GM12875 (cell line): ENCODE results near the gene FAM47E.

Experiments
- H3K4me3 ChIP-seq: one replicate; pipeline ENCODE4 v1.5.1; 2011; ENCODE audit warnings: low read depth, low read length, control low read depth
- TF ChIP-seq, protein P1 (sequence below): IDR thresholded peaks from 2 replicates; pipeline ENCODE4 v1.5.1; 2011; ENCODE audit warnings: low read depth, mild to moderate bottlenecking, control low read depth, inconsistent platforms, low read length, moderate library complexity, borderline replicate concordance; ENCODE audit not compliant: insufficient read depth

The FAM47E gene

DNA sequence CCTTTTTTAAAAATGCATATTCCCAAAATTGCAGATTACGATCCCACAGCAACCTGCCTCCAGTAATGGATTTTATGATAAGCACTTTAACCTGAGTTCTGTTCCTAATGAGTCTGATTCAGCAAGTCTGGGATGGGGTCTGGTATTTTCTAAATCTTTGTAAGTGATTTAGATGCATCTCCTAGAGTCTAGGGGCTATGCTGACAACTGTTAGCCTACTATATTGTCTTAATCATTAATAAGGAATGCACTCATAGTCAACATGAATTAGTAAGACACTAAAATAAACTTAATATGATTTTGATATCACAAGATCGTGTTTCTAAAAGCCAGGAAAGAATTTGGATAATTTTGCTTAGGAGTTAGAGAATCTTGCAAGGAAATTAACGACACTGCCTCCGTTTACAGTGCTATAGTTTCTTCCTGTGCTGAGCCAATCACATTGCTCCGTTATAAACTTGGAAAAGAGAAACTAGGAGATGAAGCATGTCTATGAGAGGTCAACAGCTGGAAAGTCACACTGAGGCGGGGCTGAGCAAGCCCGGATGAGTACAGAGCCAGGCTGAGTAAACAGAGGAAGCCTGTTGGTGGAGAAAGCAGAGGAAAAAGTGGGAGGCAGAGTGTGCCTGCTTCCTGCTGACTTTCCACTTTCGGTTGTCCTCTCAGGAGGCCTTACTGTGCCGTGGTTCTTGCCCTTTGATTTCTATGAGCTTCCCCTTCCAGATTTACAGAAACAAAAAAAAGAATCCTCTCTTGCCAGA lies 43.3 kb upstream of the FAM47E start:
- TF ChIP-seq, protein P1, sequence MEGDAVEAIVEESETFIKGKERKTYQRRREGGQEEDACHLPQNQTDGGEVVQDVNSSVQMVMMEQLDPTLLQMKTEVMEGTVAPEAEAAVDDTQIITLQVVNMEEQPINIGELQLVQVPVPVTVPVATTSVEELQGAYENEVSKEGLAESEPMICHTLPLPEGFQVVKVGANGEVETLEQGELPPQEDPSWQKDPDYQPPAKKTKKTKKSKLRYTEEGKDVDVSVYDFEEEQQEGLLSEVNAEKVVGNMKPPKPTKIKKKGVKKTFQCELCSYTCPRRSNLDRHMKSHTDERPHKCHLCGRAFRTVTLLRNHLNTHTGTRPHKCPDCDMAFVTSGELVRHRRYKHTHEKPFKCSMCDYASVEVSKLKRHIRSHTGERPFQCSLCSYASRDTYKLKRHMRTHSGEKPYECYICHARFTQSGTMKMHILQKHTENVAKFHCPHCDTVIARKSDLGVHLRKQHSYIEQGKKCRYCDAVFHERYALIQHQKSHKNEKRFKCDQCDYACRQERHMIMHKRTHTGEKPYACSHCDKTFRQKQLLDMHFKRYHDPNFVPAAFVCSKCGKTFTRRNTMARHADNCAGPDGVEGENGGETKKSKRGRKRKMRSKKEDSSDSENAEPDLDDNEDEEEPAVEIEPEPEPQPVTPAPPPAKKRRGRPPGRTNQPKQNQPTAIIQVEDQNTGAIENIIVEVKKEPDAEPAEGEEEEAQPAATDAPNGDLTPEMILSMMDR: no peak
- no peak overlapping the region for H3K4me3 ChIP-seq

DNA sequence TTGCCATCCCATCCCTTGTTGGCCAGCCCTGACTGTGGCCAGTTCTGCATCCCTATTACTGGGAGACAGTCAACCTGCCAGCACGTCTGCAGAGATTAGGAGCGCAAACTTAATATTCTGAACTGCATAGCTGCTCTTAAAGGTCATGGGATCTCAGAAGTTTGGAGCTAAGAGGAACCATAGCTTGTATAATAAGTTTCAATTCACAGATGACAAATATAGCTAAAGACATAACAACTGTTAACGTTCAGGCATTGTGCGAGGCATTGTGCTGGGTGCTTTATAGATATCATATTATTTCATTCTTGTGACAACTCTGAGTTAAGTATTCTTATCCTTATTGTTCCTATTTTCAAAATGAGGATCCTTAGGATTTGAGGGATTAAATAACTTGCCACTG lies 41.6 kb upstream of the FAM47E start:
- TF ChIP-seq, protein P1: no peak
- H3K4me3 ChIP-seq: no peak overlapping the region

DNA sequence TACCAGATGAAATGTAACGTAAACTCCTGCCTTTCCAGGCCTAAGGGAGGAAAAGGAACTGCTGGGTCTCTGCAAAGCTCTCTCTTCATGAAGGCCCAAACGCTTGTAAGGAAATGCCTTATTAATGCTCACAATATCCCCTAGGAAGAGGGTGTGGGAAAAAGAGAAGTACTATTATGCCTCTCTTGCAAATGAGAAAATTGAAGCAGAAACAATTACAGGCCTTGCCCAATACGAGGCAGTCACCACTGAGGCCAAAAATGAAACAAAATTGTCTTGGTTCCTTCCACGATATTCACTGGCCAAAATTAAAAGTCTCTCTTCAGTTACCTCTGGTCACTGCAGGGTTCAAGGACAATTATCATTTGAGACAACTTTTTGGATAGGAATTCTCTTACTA lies 41.1 kb upstream of the FAM47E start:
- no peak overlapping the region for H3K4me3 ChIP-seq
- TF ChIP-seq, protein P1: no peak

DNA sequence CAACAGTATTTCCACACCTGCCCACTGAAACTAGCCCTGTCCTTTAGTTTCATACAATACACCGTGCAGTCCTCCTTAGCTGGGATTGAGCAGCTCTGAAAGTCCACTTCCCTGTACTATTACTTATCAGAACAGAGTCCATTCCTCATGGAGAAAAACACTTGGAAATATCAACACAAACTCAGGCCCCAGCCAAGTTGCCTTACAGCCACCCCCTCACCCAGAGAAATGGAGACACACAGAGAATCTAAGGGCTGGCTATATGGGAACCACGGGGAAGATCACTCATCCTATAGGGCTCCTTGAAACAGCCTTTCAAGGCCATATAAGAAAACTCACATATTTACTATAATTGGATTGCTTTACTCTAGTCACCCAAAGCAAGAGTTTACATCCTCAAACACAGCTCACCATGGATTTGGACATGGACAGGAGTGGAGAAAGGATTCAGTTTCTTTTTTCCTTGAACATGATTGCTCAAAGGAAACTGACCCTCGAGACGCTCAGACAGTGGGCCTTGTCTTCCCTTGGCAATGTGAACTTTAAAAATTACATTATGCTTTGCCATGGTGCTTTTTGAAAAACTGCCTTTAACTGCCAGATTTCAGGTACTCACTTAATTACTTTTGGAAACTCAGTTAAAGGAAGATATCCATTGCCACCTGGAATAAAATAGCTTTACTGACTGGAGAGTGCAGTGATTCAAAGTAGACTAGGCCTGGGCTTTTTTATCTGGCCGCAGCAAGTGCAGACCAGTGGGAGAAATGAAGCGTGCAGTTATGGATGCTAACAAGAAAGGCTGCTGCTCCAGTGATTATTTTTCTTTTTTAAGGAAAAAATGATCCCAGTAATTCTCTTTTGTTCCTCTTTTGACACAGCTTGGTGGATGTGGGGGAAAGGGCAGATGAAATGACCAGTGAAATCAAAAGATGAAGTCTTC lies 39.5 kb upstream of the FAM47E start:
- TF ChIP-seq, protein P1: no peak
- no peak overlapping the region for H3K4me3 ChIP-seq

DNA sequence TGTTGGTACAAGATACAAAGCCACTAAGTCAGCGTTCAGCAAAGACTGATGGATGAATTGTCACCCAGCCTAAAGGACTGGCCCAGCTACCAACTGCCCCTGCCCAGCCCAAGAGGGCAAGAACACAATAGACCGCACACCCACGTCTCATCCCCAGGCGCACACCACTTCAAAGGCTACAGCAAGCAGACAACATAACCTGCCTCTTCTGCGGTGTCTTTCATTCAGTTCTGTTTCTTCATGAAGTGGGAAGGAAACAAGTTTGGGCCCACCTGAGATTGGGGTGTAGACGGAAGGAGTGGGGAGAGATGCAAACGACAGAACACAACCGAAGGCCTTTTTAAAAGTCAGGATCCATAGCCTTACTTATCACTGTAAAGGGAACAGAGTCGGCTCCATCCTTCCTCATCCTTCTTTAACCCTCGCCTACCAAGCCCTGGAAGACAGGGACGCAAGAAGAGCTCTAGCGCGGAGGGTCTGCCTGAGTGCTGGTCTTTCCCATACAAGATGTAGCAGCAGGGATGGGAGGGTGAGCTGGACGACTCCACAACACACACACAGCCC lies 38.6 kb upstream of the FAM47E start:
- TF ChIP-seq, protein P1: no peak
- H3K4me3 ChIP-seq: peak overlapping the region; percentile 61

DNA sequence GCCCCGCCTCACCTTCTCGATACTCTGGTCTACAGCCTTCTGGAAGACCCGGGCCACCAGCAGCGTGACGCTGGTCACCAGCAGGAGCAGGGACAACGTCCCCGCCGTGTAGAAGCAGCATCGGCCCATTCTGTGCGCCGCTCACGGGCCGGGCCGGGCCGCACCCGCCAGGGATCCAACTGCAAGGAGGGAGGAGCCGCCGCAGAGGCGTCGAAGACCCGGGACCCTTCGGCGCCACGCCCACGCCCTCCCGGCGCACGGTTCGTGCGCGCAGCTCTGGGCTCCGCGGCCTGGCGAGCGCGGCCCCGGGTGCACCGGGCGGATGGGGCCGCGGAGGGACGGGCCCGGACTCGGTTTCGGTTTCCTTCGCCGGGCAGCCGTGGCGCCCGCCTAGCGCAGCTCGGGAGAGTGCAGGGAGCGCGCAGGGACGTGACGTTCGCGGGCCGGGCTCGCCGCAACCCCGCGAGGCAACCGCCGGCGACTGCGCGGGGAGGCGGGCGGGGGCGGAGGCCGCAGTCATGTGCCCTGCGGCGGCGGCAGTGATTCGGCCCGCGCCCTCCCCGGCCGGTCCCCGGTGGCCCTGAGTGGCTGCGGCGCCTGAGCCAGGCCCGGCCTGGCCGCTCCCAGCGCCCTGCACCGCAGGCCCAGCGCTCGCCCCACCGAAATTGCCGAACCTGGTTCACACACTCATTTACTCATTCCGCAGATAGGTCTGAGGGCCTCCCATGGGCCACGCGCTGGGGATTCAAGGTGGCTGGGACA lies 37.9 kb upstream of the FAM47E start, which contains the start of gene SCARB2:
SCARB2 (minus strand) TSS at position 410 of the 762 bp plus-strand sequence; CDS start at position 129, 281 bp downstream.
- H3K4me3 ChIP-seq: peak within 1 kb of the TSS; percentile 61
- TF ChIP-seq, protein P1: no peak
